Left colon (tissue), 2 donors: ENCODE data around the gene CDH23. TPM values are rescaled to one million over a fixed set of nuclear protein-coding genes. Genes with fewer than 3 reads are reported as not detected.

Experiments used
- ATAC-seq: fragments of 200-7000 bp; cut with Tn5 transposase; one replicate; pipeline ENCODE4 v1.9.1; 2020; ENCODE audit warnings: mild to moderate bottlenecking, moderate library complexity
- DNase-seq, 2 donors: peaks; one replicate each; pipeline ENCODE4 v3.0.0-alpha.2; 2020
- intact Hi-C, 2 donors: fragments of 100-400 bp; cut with DNase I in 1 of 2; cut with micrococcal nuclease in 1 of 2; formaldehyde crosslinking; loops; one replicate each; pipeline versions ENCODE4 v1.11.2 to v1.14.0; 2022; cut with DNase I, micrococcal nuclease
- total RNA-seq, 2 donors: library from RNA; stranded (reverse); fragmentation: NEBNext Ultra II Directional; extraction: Animal tissue kit (Norgen Biotek cat#: 25700); gene quantifications; one replicate each; pipeline ENCODE4 v1.2.1, GENCODE V29; 2021
- donor health status: DM: no; HTN: no; CAD: no.
- donor health status: DM: yes; HTN: yes; CAD: no.

The CDH23 gene
- total RNA-seq, 2 donors from 2014 or later = 2.2 to 2.5 TPM

DNA sequence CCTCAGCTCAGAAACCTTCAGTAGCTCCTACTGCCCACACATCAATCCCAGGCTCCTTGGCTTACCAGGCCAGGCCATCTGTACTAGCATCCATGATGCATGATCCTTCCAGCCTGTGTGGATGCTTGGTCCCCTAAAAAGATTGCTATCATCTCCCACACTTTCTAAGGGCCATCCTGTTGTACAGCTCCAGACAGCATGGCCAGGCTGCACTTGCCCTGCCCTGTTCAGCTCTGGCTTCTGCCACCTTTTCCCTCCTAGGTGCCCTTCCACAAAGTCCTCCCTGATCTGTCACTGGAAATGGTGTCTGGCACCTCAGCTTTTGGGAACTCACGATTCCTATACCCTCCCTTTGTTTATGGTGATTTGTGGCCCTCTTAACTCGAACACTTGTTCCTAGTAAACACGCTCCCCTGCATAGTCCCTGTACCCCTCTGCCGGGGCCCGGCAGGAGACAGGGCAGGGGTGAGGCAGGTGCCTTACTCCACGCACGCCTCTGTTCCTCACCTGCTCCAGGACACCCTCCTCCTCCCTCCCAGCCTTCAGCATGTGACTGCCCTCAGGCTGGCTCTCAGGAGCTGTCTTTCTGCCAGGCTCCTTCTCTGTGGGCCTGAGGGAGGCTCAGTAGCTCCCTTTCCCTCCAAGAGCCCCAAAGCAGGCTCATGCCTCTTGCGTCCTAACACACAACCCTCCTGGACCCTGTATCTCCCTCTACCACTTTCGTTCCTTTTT lies 71.8 kb downstream of the CDH23 start:
- ATAC-seq (no peak), DNase-seq (no peak)
- intact Hi-C loops = no loop called here

DNA sequence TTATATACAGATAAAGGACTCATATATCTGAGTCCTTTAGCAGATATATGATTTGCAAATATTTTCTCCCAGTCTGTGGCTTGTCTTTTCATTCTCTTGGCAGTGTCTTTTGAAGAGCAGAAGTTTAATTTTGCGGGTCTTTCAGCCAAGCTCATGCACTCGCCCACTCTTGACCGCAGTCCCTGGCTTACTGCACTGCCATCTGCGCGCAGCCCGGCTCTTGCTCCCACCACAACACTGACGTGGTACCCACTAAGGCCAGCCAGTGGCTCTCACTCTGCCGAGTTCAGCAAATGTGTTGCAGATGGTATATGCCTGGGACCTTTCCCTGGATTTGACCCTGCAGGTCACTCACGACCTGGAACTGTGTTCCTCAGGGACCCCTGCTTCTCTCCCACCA lies 74.3 kb downstream of the CDH23 start:
- ATAC-seq (no peak), DNase-seq (no peak)
- intact Hi-C loops = no loop called here

DNA sequence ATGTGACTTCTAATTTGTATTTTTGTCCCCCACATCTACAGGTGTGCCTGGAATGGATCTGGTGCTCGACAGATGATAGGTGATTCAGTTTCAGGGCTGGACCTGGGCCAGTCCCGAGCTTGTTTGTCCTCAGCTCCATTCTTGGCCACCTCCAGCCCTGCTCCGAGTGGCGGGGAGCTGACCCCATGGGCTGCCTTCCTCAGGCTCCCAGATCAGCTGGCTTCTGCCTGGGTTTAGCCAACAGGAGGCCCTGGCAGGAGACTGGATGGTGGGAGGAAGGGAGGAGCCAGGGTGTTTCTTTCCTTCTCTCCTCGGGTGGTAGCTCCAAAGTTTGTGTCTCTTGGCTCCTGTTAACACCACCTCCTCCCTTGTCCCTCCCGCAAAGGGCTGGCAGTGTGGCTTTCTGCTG lies 75.2 kb downstream of the CDH23 start:
- DNase-seq (no peak), ATAC-seq (no peak)
- intact Hi-C loops = no loop called here

- intact Hi-C loops = no loop called here
- ATAC-seq (no peak), DNase-seq (no peak)
Observed at GRCh38 chr10:71472466-71472865, 75.7 kb downstream of the CDH23 start.

DNA sequence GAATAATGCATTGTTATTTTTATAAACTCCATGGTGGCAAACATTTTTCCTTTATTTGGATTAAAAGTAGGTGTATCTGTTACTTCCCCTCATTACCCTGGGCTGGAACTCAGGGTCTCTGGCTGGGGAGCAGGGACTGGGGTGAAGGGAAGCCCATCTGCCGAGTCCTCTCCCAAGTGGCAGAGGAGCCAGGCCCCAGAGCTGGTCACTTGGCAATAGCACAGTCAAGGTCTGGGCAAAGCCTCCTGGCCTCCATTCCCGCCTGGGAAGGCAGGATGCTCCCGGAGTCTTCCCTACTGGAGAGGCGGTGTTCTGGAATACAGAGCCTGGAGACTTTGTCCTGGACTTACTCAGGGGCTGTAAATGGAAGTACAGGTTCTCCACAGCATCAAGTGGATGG lies 76.2 kb downstream of the CDH23 start:
- intact Hi-C loops = no loop called here
- ATAC-seq = no peak
- DNase-seq = no peak

- ATAC-seq (no peak), DNase-seq (no peak)
- intact Hi-C loops = no loop called here
Observed at GRCh38 chr10:71473671-71474599, 77.2 kb downstream of the CDH23 start.

DNA sequence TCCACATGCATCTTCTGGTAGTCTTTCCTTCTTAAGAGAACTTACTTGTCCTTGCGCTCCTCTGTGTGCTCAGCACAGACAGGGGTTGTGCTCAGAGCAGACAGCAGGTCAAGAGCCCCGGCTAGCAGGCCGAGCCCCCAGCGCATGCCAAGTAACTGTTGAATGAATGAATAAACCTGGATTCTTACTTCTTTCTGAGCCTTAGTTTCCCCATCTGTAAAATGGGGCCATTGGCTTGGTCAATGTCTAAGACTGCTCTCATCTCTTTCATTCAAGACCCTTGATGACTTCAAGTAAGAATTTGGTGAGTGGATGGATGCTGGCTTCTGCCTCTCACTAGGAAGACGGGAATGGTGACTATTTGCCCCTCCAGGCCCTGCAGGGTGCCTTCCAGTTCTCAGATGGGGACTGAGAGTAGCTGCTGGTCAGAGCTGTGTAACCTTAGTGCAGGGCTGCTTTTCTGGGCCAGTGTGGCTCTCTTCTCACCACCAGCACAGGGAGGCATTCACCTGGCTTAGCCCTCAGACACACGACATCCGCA lies 78.1 kb downstream of the CDH23 start:
- intact Hi-C loops = no loop called here
- ATAC-seq (no peak), DNase-seq (no peak)

DNA sequence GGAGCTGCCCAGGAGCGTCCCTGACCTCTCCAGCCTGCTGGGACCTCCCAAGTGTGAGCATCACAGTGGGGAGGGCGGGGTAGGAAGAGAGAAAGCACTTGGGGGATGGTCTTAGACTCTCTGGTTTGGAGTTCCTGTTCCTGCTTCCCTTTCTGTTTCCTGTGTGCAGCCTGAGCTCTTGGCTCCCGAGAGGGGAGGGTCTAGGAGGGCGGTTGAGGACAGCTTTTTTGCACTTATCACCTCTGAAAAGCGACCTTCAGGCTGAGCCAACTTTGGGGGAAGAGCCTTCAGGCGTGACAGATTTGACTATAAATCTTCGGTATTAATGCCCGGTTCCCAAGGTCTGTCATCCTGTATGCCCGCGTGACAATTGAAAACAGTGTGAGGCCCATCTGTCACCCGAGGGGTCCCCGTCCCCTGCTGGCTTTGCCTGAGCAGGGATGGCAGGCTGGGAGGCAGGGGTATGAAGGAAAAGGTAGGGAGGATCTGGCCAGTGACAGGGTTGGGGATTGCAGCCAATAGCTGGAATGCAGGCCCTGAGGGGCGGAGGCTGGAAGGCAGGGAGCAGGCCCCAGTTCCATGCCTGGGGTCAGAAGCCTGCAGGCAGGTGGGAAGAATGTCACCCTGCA lies 78.6 kb downstream of the CDH23 start:
- DNase-seq = no peak

GRCh38 chr10:71476228-71477011 lies 79.7 kb downstream of the CDH23 start:
- intact Hi-C loops = no loop called here
- no peak for ATAC-seq
- DNase-seq = peak in 1 of 2 donors; percentile 30

More for the DNA sequence above, 78.6 kb downstream of the CDH23 start:
- ATAC-seq = no peak
- intact Hi-C loops = no loop called here

- ATAC-seq (no peak), DNase-seq (no peak)
- intact Hi-C loops = no loop called here
Observed at GRCh38 chr10:71478173-71478572, 81.5 kb downstream of the CDH23 start.

- DNase-seq (no peak), ATAC-seq (no peak)
- intact Hi-C loops = no loop called here
Observed at GRCh38 chr10:71478813-71479365, 82.2 kb downstream of the CDH23 start.

DNA sequence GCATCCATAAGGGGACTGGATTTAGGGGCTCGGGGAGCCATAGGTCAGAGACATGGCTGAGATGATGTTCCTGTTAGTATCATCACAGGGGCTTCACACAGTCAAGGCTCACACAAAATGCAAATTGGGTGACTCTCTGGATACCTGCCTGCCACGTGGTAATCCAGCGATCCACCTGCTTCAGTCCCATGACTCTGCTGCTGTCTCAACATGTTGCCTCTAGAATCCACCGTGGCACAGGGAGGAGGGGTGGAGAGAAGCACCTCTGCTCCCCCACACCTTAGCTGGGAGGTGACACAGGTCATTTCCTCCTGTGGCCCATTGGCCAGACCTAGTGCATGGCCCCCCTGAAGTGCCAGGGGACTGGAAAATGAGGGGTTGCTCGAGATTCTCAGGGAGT lies 83.1 kb downstream of the CDH23 start:
- DNase-seq (no peak), ATAC-seq (no peak)
- intact Hi-C loops = no loop called here

GRCh38 chr10:71480662-71481061 lies 83.9 kb downstream of the CDH23 start:
- ATAC-seq (no peak), DNase-seq (no peak)
- intact Hi-C loops = no loop called here

GRCh38 chr10:71481746-71482410 lies 85.2 kb downstream of the CDH23 start:
- intact Hi-C loops = no loop called here
- no peak for DNase-seq
- no peak for ATAC-seq

GRCh38 chr10:71482620-71483019 lies 85.9 kb downstream of the CDH23 start:
- ATAC-seq (no peak), DNase-seq (no peak)
- intact Hi-C loops = no loop called here

DNA sequence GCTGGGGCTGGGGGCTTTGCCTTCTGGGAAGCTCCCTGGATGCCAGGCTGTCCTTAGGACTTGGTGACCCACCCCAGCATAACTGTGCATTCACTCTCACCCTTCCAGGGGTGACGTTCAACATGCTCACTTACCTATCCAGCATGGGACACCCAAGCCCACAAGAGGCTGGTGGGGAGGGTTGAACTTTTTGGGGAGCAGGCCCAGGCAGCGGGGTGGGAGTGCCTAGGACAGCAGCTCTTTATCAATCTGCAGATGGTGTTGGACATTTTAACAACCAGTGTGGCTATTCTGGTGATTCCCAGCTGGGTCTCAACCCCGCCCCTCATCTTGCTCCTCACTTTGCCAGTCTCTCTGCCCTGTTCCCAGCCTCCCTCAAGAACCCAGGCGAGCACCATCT lies 86.4 kb downstream of the CDH23 start:
- ATAC-seq (no peak), DNase-seq (no peak)
- intact Hi-C loops = no loop called here

DNA sequence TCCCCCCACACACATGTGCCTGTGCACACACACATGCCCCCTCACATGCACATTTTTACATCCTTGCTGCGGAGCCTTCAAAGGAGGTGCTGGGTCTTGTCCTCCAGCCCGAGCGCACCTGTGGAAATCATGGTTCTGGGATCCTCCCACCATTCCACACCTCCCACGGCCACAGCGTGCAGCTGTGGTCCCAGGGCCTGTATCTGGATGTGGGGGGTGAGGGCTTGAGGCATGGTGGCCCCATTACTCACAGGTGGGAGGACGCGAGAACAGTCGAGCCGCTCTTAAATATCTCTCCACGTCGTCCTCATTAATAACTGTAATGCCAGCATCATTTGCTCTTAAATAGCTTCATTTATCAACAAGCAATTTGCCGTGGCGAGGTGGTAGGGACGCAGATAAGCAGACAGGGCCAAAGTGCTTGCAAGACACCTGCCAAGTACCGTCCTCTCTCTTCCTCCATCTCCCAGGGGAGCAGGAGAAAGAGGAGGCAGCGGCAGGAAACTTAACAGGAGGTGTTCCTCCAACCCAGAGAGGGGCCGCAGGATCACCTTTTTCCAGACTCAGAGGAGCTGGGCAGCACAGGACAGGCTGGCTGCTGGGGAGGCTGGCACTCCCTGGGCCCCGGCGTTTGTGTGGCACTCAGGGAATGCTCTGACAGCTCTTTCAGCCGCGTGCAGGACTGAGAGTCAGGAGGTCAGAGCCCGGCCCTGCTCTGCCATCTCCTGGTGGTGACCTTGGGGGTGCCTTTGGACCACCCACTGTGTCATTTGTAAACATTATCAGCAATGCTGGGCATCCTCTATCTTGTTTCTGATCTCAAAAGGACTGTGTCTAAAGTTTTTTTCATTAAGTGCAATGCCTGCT lies 87.4 kb downstream of the CDH23 start:
- no peak for DNase-seq
- no peak for ATAC-seq
- intact Hi-C loops = no loop called here
